Ammon's horn (tissue), 1 donor: Measurements from ENCODE around the gene MEX3C.

Experiments used
- DNase-seq: peaks from one replicate; pipeline ENCODE4 v3.0.0-alpha.2; 2016; ENCODE audit warnings: low spot score

MEX3C gene

DNA sequence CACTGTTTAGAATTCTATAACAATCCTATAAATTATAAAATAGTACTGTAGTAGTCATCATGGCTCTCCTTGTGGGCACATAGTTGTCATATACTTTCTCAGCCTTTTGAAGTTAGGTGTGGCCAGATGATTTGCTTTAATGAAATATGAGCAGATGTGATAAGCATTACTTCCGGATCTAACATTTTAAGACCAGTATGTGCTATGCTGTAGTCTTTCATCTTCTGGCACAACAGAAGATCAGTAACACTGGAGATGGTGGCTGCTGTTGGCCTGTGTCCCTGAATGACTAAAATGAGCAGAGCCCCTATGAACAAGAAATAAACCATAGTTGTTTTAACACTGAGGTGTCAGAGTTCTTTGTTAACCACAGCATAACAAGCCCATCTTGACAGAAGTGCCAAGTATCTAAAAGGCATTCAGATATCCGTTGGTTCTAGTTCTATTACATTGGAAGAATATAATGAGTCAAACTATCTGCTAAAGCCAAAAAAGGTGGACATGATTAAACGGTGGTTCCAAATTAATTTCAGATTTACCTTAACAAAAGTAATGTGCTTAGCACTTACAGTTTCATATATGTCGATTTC lies 6.3 kb downstream of the MEX3C start:
- no peak for DNase-seq

DNA sequence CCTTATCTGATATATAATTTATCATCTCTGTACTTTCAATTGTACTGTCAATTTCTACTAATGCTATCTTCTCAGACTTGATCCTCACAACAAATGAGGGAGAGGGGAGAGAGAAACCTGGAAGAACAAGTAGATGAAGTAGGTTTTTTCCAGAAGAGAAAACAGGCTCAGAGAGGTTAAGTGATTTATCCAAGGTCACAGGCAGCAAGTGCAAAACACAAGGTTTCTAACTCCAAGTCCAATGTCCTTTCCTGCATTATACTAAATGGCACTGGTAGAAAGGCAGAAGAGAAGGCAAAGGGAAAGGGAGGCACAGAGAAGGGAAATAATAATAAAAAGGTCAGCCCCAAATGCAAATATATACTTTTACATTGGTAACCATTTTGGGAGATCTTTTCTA lies 7.5 kb downstream of the MEX3C start:
- no peak for DNase-seq

DNA sequence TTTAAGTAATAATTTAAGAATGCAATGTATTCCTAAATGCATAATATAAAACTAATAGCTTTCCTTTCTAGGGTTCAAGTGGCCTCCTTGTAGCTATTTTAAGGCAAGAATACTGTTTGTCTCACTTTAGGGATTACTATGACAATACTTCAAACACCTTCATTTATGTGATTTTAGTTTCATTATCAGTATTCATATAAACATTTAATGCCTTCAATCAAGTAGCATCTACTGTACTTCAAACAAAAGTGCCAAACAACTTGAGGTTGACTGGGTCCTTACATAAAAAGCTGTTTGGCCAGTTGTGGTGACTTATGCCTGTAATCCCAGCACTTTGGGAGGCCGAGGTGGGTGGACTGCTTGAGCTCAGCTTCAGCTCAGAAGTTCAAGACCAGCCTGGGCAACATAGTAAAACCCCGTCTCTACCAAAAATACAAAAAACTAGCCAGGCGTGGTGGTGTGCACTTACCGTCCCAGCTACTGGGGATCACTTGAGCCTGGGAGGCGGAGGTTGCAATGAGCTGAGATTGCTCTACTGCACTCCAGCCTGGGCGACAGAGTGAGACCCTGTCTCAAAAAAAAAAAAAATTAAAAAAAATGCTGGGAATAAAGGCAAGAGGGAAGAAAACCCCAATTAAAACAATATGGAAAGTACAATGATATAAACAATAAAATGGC lies 9.3 kb downstream of the MEX3C start:
- DNase-seq: no peak

DNA sequence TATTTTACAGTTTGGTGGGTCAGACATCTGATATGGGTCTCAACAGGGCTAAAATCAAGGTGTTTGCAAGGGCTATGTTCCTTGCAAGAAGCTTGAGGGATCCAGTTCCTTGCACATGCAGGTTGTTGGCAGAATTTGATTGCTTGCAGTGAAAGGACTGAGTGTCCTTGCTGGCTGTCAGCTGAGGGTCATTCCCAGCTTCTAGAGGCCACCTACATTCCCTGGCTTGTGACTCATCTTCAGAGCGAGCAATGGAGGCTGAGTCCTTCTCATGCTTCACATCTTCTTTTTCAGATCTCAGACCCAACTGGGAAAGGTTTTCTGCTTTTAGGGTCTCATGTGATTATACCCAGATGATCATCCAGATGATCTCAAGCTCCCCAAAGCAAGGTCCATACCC lies 12.4 kb downstream of the MEX3C start:
- no peak for DNase-seq

DNA sequence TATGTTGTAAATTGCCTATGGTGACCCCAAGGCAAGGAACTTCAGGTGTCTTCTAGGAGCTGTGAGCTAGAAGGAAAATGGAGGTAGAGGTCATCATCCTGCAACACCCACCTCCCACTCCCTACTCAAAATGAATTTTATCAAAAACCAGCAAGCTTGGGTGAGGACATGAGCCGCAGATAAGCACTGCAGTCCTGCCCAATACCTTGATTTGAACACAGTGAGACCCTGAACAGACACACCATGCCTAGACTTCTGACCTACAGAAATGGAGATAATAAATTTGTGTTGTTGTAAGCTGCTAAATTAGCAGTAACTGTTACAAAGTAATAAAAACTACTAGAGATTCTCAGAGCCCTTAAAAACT lies 13.4 kb downstream of the MEX3C start:
- no peak for DNase-seq

- DNase-seq: no peak
These were observed 13.9 kb downstream of the MEX3C start for GRCh38 chr18:51183372-51184090.

DNA sequence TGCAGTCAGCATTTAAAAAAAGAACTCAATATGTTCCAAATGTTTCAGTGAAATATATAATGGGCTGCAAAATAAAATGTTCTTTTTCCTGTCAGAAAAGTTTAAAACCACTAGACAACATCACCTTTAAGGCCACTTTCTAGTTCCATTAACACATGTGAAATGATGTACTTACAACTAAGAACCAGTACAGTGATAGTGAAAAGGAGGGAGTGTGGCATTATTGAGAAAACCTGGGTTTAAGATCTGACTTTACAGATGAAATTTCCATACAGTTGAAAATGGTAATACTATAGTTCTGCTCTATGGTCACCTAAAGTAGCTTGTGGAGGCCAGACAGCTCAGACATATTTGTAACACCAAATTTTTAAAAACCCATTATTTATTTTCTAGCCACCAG lies 14.7 kb downstream of the MEX3C start:
- no peak for DNase-seq

- no peak for DNase-seq
These were observed 25.7 kb downstream of the MEX3C start for GRCh38 chr18:51171625-51172259.

DNA sequence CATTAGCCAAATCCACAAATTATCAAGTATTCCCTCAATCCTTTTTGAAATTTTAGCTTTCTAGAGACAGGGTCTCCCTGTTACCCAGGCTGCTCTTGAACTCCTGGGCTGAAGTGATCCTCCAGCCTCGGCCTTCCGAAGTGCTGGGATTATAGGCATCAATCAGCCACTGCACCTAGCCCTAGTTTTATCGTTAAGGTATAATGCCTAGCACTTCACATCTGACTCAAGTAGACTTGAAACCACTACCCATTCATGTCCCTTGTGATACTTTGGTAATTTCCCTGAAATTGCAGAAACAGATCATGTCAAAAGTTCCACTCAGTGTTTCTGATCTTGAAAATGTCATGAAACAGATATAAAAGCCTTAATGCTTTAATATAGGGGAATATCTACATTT lies 26.3 kb downstream of the MEX3C start:
- DNase-seq: no peak

DNA sequence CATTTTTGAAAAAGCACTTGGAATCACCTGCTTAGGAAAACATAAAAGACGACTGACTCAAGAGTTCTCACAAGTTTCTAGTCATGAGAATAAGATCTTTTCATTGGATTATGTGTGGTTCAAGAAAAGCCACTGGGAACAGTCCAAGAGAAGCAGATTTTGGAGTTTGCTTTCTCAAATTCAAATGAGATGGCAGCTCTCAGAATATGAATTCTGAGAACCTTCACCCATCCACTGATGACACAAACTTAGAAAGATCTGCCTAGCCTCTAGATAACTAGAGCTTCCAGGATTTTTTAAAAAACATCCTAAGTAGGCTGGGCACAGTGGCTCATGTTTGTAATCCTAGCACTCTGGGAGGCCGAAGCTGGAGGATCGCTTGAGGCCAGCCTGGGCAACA lies 26.8 kb downstream of the MEX3C start:
- no peak for DNase-seq

DNA sequence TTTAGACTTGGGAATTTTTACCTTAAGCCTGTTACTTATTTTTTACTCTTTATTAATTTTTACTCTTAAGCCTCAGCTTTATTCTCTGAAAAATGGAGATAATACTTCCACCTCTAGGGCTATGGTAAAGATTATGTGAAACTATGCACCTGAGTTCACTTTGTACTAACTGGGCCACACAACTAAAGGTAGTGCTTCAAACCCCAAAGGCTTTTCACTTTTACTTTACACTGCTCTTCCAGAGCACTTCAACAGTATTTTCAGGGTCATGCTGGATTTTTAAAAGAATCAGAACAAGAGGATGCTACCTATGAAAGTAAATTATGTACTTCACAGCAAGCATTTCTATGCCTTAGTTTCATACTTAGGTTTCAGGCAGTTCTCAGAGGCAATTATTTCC lies 27.8 kb downstream of the MEX3C start:
- no peak for DNase-seq

GRCh38 chr18:51168960-51169662 lies 28.4 kb downstream of the MEX3C start:
- DNase-seq: no peak

DNA sequence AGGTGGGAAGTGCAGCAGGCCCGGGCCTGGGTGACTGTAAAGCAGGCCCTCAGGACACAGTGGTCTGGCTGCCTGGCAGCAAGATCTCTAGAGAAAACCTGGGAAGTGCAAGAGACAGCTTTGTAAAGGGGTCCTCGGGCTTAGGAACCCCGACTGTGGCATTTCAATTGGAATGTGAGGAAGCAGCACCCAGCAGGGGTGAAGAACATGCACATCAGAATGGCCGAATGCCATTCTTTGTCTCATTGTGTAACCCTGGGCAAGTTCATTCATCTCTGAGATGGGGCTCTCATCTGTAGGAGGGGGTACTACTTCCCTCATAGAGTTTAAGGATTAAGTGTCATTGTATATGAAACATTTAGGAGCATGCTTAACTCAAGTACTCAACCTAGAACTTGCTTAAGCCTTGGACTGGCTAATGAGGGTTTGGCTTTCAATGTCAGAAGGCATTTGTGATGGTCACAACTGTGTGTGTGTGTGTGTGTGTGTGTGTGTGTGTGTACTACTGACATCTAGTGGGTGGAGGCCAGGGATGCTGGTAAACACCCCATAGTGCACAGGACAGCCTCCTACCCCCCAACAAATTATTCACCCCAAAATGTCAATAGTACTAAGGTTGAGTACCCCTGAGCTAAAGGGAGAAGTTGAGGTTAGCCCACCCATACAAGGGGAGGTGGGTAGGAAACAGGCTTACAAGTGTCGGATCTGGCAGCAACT lies 29.3 kb downstream of the MEX3C start:
- no peak for DNase-seq

DNA sequence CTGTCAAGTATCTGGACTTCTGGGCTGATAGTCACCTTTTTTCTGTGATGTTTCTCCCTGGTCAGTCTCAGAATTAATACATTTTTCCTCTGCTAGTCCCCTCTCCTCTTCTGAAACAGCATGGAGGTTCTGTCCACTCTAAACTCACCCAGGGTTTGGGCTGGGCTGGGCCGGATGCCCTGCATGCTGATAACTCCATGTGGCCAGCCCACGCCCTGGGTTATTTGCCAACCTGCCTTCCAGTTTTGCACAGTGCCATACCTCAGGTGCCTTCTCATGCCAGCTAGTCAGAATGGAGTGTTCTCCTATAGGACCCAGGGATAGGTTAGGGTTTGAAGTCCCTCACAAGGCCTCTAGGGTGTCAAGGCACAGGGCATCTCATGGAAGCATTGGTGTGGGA lies 32.2 kb downstream of the MEX3C start:
- DNase-seq: no peak

DNA sequence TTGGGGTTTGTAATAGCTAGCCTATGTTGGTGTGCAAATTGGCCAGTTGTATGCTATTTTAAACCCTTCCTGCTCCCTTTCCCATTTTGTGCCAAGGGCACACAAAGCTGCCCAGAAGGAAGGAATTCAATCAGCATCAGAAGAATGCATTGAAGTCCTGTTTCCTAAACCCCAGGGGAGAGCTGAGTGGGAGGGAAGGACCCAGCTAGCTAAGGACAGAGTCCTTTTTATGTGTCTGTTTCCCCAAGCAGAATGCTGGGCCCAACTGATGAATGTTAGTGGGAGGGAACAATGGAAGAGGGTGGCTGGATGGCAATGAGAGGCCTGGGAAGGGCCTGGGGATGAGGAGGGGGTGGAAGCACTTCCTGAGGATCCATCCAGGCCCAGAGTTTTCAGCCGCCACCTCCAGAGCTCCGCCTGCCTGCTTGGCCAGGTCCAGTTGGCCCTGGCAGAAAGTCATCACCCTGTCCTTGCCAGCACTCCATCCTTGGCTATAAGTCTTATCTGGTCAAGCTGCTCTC lies 32.7 kb downstream of the MEX3C start:
- DNase-seq: no peak

GRCh38 chr18:51164342-51164741 lies 33.1 kb downstream of the MEX3C start:
- no peak for DNase-seq

GRCh38 chr18:51163543-51163942 lies 33.9 kb downstream of the MEX3C start:
- no peak for DNase-seq

- DNase-seq: no peak
These were observed 34.9 kb downstream of the MEX3C start for GRCh38 chr18:51162617-51163016.

DNA sequence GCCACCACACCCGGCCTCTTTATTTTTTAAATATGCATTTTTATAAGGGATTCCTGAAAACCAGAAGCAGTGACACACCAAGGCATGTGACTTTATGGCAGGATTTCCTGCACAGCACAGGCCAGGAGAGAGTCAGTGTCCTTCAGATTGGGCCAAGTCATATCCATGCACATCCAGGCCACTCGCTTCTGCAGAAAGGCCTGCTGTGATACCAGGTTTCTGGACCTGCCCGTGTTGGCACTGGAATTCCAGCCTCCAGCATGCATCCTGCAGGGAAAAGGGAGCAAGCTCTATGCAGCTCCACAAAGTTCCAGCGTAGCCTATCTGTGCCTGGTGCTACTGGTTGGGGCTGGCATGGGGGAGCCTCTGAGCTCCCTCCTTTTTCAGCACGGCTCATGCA lies 36.8 kb downstream of the MEX3C start:
- no peak for DNase-seq

DNA sequence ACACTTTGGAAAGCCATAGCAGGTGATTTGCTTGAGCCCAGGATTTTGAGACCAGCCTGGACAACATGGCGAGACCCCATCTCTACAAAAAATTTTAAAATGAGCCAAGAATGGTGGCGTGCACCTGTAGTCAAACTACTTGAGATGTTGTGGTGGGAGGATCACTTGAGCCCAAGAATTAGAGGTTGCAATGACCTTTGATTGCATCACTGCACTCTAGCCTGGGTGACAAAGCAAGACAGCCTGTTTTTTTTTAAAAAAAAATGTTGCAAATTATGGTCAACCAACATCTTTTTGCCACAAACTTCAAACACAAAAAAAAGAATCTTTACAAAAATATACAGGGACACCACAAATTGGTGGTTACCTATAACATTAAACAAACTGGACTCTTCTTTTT lies 40.3 kb downstream of the MEX3C start:
- no peak for DNase-seq

DNA sequence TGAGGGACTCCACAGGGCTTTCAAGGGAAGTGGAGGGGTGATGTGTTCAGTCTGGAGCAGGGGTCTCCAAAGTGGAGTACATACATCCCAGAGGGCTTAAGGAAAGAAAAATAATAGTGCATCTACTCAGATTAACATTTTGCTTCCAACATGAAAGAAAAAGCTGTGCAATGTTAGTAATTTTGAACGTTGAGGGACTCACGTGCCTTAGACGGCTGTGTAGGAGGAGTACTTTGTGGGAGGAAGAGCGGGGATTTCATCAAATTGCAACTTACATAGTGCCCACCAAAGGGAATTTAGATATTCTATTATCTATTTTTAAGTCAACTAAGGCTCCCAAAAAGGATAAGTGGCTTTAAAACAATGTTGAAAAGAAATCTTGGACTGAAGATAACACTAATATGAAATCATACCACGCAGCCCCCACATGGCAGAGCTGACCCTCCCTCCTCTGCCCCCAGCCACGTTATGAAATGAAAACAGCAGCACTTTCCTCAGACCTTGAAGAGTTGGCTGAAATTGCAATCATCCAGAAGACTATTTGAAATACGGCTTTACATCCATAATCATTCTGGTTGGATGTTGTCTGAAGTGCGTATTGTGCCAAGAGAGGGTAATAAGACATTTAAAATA lies 42.9 kb downstream of the MEX3C start:
- DNase-seq: no peak
